Naive thymus-derived CD8-positive, alpha-beta T cell (primary cell): Measurements from ENCODE around the gene ITGB2. TPM values are rescaled to one million over a fixed set of nuclear protein-coding genes. Genes with fewer than 3 reads are reported as not detected.
"Not testable (repeated sequence)": the region's sequence is repeated elsewhere in the genome, so short reads cannot be mapped to it uniquely, and the experiment has no call there.

Experiments used
- ATAC-seq, 2 donors: fragments of 150-1000 bp; cut with Tn5 transposase in 1 of 2; sonication (Bioruptor Pico), chemical (Tn5 transposase) in 1 of 2; 1 replicate in 1 of 2; 2 replicates in 1 of 2; pipeline ENCODE4 v1.10.0; 2021; ENCODE audit warnings: mild to moderate bottlenecking in 2 of 2, moderate library complexity in 2 of 2
- POLR2A ChIA-PET: fragments of 350-600 bp; sonication (Branson Sonifier 250); formaldehyde crosslinking; loops from one replicate; lab custom pipeline; 2021; ENCODE audit warnings: antibody characterized with exemption; lab: Charles Lee
- DNase-seq, 10 donors: peaks; one replicate each; pipeline versions ENCODE4 v3.0.0 to v3.0.0-alpha.2; 2020 to 2022
- H3K27ac Mint-ChIP-seq, 10 donors: one replicate each; pipeline ENCODE4 v1.8.0; 2020 to 2022; ENCODE audit warnings: mild to moderate bottlenecking in 10 of 10, mixed read lengths in 10 of 10, moderate library complexity in 4 of 10, inconsistent platforms in 1 of 10
- H3K27me3 Mint-ChIP-seq, 5 donors: one replicate each; pipeline ENCODE4 v1.8.0; 2021 to 2022; ENCODE audit warnings: mixed read lengths in 5 of 5
- H3K36me3 Mint-ChIP-seq, 3 donors: one replicate each; pipeline ENCODE4 v1.8.0; 2020 to 2022; ENCODE audit warnings: mixed read lengths in 3 of 3, mild to moderate bottlenecking in 2 of 3, inconsistent platforms in 1 of 3
- H3K4me1 Mint-ChIP-seq, 4 donors: one replicate each; pipeline ENCODE4 v1.8.0; 2021 to 2022; ENCODE audit warnings: mixed read lengths in 4 of 4
- H3K4me3 Mint-ChIP-seq, 10 donors: one replicate each; pipeline ENCODE4 v1.8.0; 2020 to 2022; ENCODE audit warnings: mild to moderate bottlenecking in 10 of 10, mixed read lengths in 10 of 10, moderate library complexity in 6 of 10, inconsistent platforms in 1 of 10
- H3K9me3 Mint-ChIP-seq, 9 donors: one replicate each; pipeline ENCODE4 v1.8.0; 2020 to 2022; ENCODE audit warnings: mixed read lengths in 9 of 9, mild to moderate bottlenecking in 3 of 9, inconsistent platforms in 1 of 9, moderate library complexity in 1 of 9
- polyA plus RNA-seq, 3 donors: library from polyadenylated mRNA; unstranded; fragments of 300-500 nt; fragmentation: Illumina TruSeq; gene quantifications; one replicate each; pipeline ENCODE4 v1.2.3, GENCODE V29; 2021
- total RNA-seq, 8 experiments: library from RNA in 2 of 8; stranded (reverse) in 2 of 8; gene quantifications; one replicate each; pipeline ENCODE4 v1.2.3 and lab custom pipeline; 2021 to 2026

ITGB2 gene
- total and polyA plus RNA-seq, 5 experiments from 2014 or later, result 177 to 549 (median 423) TPM

DNA sequence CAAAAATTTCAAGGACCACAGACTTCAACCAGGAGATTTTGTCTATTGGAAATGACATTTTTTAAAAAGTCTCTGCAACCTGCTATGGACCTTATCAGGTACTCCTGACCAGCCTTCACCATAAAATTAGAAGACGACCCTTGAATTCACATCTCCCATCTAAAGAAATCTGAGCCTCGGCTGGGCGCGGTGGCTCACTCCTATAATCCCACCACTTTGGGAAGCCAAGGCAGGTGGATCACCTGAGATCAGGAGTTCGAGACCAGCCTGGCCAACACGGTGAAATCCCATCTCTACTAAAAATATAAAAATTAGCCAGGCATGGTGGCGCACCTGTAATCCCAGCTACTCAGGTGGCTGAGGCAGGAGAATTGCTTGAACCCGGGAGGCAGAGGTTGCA is 41.5 kb downstream of the ITGB2 start:
- not testable (repeated sequence) for DNase-seq, H3K27me3 Mint-ChIP-seq, H3K4me3 Mint-ChIP-seq, H3K36me3 Mint-ChIP-seq, ATAC-seq, H3K27ac Mint-ChIP-seq, H3K9me3 Mint-ChIP-seq
- POLR2A ChIA-PET, result interaction anchor here (0.6 to 0.8 kb wide), 2 partner anchors 32 to 1013 kb away, joined by 3 to 4 read pairs; no protein-coding TSS in a partner anchor
- peaks cover 16 to 64% (median 37%) of the 10 kb centered on the region in 4 donors for H3K4me1 Mint-ChIP-seq

DNA sequence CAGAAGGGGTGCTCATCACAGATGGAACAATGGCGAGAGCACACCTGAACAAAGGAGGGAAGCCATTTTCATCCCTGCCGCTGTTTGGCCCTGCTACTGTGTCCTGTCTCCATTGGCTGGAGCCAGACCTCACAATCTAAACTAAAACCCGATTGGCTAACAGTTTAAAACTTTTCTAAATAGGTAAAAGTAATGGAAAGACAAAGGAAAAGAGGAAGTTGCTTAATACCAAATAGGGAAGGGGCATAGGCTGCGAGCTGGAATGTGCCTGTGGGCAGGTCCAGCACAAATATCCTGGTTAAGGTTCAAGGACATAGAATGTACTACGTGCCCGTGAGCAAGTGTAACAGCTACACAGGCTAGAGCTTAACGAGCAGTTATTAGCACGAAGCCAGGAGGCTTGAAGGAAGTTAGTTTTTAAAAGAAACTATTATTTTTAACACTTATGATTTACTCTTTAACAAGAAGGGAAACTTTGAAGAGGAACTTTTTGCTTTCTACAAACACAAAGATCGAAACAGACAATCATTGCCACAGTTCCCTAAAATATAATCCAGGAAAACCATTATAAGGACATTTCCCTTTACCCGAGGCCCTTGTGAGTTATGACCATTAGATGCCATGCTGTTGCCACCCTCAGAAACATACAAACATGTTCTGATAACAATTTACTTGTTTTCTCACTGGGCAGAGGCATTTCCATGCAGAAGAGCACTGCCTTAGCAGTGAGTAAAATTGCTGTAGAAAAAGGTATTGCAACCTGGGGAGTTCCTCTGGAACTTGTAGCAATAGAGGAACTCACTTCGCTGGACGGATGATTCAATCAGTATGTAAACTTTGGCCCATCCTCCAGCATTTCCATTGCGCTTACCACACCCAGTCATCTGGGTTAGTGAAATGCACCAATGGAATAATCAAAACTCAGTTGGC is 42.4 kb downstream of the ITGB2 start:
- Mint-ChIP-seq H3K4me3 (no peak overlapping the region), H3K36me3 (no peaks in the 10 kb centered on the region), H3K4me1 (peaks cover 16 to 66% (median 37%) of the 10 kb centered on the region in 4 donors), H3K9me3 (no peaks in the 10 kb centered on the region), H3K27ac (peak overlapping the region in 1 of 10 donors; percentile 15), H3K27me3 (no peaks in the 10 kb centered on the region)
- POLR2A ChIA-PET, result interaction anchor here (0.8 to 1.2 kb wide), 2 partner anchors 33 to 47 kb away, joined by 3 read pairs; no protein-coding TSS in a partner anchor
- DNase-seq, result no peak
- ATAC-seq, result no peak

DNA sequence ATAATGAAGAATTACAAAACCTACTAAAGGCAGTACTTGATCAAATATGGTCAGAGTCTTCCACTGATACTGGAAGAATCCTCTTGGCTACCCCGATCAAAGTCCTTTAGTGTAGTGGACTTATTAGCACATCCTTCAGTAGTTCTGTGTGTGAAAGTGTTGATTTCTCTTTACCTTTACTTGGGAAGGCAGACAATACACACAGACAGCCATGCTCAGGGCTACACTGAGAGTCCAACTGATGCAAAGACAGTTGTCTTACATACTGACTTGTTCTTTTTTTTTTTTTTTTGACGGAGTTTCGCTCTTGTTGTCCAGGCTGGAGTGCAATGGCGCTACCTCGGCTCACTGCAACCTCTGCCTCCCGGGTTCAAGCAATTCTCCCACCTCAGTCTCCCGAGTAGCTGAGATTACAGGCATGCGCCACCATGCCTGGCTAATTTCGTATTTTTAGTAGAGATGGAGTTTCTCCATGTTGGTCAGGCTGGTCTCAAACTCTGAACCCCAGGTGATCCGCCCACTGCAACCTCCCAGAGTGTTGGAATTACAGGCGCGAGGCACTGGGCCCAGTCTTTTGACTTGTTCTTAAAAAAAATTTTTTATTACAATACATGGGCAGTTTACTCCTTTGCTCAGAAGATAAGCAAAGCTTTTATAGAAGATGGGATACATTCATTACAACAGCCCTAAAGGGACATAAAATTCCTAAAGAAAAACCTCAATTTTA is 43.7 kb downstream of the ITGB2 start:
- ATAC-seq (no peak), DNase-seq (no peak)
- H3K27me3 Mint-ChIP-seq, result no peaks in the 10 kb centered on the region
- peaks cover 17 to 61% (median 40%) of the 10 kb centered on the region in 4 donors for H3K4me1 Mint-ChIP-seq
- H3K27ac Mint-ChIP-seq, result no peak overlapping the region
- H3K9me3 Mint-ChIP-seq, result no peaks in the 10 kb centered on the region
- POLR2A ChIA-PET, result interaction anchor here (1.1 to 3.3 kb wide), 4 partner anchors 10 to 48 kb away, joined by 3 to 19 read pairs (median 4); no protein-coding TSS in a partner anchor
- no peaks in the 10 kb centered on the region for H3K36me3 Mint-ChIP-seq
- peak overlapping the region in 1 of 10 donors; percentile 22 for H3K4me3 Mint-ChIP-seq

DNA sequence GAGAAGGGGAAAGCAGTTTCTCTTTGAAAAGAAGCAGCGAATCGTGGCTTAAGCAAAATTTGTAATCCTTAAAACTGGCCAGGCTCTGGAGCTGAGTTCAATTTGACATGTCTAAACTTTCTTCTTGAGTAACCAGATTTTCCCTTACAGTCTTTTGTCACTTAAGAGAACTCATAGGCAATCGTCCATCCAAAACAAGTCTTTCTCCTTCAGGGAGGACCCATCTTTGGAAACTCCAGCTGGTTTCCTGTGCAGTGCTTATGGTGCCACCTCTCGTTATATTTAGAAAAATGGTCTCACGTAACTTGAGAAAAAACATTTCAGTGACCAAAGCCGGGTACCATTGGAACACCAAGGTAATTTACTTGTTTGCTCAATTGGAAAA is 45.4 kb downstream of the ITGB2 start:
- ATAC-seq (no peak), DNase-seq (peak in 1 of 10 donors; percentile 48)

DNA sequence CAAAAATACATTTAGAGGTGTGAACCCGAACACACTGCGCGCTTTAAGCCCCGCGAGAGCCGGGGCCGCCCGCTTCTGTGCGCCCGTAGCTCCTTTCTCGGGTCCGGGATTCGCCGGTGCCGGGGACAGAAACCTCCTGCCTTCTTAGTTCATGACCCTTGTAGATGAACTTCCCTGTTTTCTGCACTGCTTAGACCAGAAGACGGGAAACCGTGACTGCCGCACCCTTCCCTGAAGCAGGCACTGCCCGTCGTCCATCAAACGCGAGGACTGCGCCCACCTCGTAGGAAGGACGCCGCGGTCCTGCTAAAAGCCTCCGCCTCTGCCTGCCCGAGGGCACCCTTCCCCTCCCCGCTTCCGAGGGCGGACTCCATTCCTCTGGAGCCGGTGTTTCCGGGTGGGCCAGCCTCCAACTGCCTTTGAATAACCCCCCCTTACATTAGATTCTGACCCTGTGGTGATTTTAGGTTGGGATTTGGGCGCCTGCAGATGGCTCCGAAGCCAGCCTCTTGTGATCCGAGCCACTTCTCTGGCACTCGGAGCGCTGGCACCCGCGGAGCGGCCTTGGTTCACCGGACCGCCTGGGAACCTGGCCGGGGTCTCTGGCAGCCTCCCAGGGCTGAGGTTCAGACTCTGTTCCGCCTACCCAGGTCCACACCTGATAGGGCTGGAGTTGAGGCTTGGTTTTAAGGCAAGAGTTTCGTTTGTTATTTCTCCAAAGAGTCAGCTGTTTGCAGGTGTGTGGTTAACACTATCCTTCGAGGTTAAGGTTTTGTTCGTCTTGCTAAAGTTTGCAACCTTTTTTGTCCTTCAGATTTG is 46.0 kb downstream of the ITGB2 start:
- ATAC-seq, result peak; percentile 4 to 10
- Mint-ChIP-seq H3K36me3 (no peaks in the 10 kb centered on the region), H3K27ac (peak overlapping the region; percentile 83 to 96 (median 90)), H3K4me3 (peak overlapping the region; percentile 86 to 96 (median 92)), H3K9me3 (no peaks in the 10 kb centered on the region), H3K27me3 (no peaks in the 10 kb centered on the region), H3K4me1 (peaks cover 18 to 63% (median 44%) of the 10 kb centered on the region in 4 donors)
- peak in 5 of 10 donors; percentile 20 to 54 (median 40) for DNase-seq
- POLR2A ChIA-PET, result interaction anchor here (0.8 to 4.6 kb wide), 20 partner anchors 9 to 536 kb away, joined by 3 to 91 read pairs (median 5); partner anchors contain the start of genes CFAP410, SUMO3 and UBE2G2

More for the DNA sequence above, 45.4 kb downstream of the ITGB2 start:
- Mint-ChIP-seq H3K27ac (peak overlapping the region; percentile 83 to 96 (median 90)), H3K27me3 (no peaks in the 10 kb centered on the region), H3K36me3 (no peaks in the 10 kb centered on the region), H3K9me3 (no peaks in the 10 kb centered on the region), H3K4me1 (peaks cover 16 to 61% (median 40%) of the 10 kb centered on the region in 4 donors), H3K4me3 (peak overlapping the region; percentile 86 to 96 (median 92))
- POLR2A ChIA-PET, result interaction anchor here (0.8 to 4.6 kb wide), 13 partner anchors 14 to 75 kb away, joined by 3 to 91 read pairs (median 4); partner anchors contain the start of gene UBE2G2

DNA sequence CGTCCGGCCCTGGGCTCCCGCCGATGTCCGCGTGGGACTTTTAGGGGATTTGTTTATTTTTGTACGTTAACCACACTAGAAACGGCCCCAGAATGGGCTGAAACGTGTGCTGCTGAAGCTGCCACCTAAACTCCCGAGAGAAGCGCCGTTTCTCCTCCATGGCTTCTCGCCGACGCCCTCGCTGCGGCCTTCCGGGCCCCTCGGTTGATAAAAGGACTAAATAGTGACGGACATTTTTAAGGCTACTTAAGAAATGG is 46.5 kb downstream of the ITGB2 start:
- Mint-ChIP-seq H3K36me3 (no peaks in the 10 kb centered on the region), H3K27ac (peak overlapping the region; percentile 83 to 96 (median 90)), H3K4me3 (peak overlapping the region; percentile 86 to 96 (median 92)), H3K27me3 (no peaks in the 10 kb centered on the region), H3K4me1 (peaks cover 18 to 67% (median 46%) of the 10 kb centered on the region in 4 donors), H3K9me3 (no peaks in the 10 kb centered on the region)
- ATAC-seq (peak; percentile 9), DNase-seq (peak in 1 of 10 donors; percentile 13)
- POLR2A ChIA-PET, result interaction anchor here (0.6 to 4.6 kb wide), 20 partner anchors 9 to 566 kb away, joined by 3 to 91 read pairs (median 6); partner anchors contain the start of genes CFAP410, ITGB2, KRTAP12-3 and SUMO3

DNA sequence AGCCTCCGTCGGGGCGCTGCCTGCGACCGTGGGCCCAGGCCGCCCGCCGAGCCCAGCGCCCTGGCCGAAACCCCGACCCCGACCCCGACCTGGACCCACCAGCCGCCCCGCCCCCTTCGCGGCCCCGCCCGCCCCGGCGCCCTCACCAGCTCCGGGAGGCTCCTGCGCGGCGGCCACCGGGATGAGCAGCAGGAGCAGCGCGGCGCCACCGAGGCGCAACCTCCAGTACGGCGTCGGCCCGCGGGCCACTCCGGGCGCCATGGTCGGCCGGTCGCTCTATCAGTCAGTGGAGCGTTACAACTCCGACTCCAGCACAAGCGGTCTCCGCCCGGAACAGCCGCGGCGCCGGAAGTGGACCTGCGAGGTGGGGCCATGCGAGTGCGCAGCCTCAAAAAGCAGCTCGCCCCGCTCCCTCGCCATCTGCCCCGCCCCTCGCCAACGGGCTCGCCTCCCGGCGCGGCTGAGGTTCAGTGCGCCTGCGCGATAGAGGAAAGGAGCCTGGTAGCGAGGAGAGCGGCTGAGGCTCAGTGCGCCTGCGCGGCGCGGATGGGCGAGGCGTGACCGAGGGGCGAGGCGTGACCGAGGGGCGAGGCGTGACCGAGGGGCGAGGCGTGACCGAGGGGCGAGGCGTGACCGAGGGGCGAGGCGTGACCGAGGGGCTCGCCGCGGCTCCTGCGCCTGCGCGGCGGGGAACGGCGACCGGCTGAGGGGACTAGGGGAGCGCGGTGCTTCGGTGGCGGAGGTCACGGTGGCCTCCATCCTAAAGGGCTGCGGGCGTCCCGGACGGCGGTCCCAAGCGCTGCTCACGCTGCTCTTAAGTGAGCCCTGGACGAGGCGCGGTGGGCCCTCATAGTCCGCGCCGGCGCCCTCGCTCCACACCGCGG is 47.1 kb downstream of the ITGB2 start, which contains the start of gene PTTG1IP:
PTTG1IP (minus strand) TSS at position 335 of the 884 bp plus-strand sequence; CDS start at position 261, 74 bp downstream.
- H3K27ac Mint-ChIP-seq, result peak within 1 kb of the TSS; percentile 88 to 96 (median 94)
- DNase-seq, result peak; percentile 95 to 100 (median 100)
- no peaks in the 10 kb centered on the region for H3K9me3 Mint-ChIP-seq
- POLR2A ChIA-PET, result interaction anchor here (0.6 to 4.6 kb wide), 29 partner anchors 9 to 795 kb away, joined by 3 to 91 read pairs (median 4); partner anchors contain the start of genes CFAP410, ITGB2, KRTAP12-3 and SLX9
- no peaks in the 10 kb centered on the region for H3K36me3 Mint-ChIP-seq
- ATAC-seq, result peak; percentile 75 to 78
- H3K4me1 Mint-ChIP-seq, result peaks cover 22 to 69% (median 51%) of the 10 kb centered on the region in 4 donors
- no peaks in the 10 kb centered on the region for H3K27me3 Mint-ChIP-seq
- peak within 1 kb of the TSS; percentile 93 to 98 (median 94) for H3K4me3 Mint-ChIP-seq

DNA sequence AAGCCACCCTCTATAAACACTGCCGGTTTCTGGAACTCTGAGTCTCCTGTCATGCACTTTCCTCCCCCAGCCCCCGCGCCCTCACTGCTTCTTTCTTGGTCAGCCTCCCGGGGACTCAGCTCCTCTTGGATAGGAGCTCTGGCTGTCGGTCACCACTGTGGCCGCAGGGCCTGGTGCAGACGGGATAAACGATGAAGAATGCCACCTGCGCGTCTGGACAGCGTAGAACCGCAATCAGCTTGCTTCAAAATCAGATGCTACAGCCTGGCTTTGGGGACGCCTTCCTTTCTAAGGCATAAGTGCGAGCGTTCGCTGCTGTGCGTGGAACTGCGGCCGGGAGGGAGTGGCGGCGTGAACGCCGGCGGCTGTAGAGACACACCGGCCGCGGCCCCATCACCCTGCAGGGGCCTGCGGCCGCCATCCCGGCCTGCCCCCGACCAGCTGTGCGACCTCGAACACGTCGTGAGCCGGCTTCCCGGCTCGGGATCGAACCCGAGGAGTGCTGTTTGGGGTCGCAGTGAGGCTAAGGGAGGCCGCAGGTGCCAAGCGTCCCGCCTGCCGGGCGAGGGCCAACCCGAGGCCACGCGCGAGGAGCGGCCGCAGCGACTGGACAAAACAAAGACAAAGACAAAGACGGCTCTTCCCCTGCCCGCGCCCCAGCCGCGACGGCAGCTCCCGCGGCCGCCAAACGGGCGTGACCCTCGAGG is 47.9 kb downstream of the ITGB2 start:
- peaks cover 28 to 69% (median 59%) of the 10 kb centered on the region in 4 donors for H3K4me1 Mint-ChIP-seq
- ATAC-seq (no peak), DNase-seq (peak in 1 of 10 donors; percentile 24)
- no peaks in the 10 kb centered on the region for H3K36me3 Mint-ChIP-seq
- no peaks in the 10 kb centered on the region for H3K27me3 Mint-ChIP-seq
- peak overlapping the region; percentile 88 to 96 (median 93) for H3K27ac Mint-ChIP-seq
- POLR2A ChIA-PET, result interaction anchor here (0.8 to 4.6 kb wide), 22 partner anchors 11 to 794 kb away, joined by 3 to 91 read pairs (median 4); partner anchors contain the start of genes CFAP410, ITGB2, KRTAP12-3 and SLX9
- no peaks in the 10 kb centered on the region for H3K9me3 Mint-ChIP-seq
- H3K4me3 Mint-ChIP-seq, result peak overlapping the region; percentile 92 to 98 (median 94)

DNA sequence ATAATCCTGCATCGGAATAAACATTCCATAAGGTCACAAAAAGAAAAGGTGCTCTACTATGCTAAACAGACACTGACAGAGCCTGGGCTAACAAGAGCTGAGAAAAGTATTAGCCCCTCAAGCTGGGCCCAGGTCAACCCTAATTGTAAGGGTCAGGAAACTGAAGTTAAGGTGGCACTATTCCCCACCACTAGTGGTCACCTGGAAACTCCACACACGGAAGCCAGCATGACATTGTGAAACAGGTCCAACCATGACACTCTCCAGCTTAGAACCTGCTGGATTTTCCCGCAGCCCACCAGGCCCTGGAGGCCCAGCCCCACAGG is 48.4 kb downstream of the ITGB2 start:
- POLR2A ChIA-PET, result interaction anchor here (0.6 to 4.6 kb wide), 15 partner anchors 11 to 789 kb away, joined by 3 to 91 read pairs (median 5); partner anchors contain the start of genes CFAP410, KRTAP12-3, SLX9 and SUMO3
- peaks cover 31 to 73% (median 65%) of the 10 kb centered on the region in 4 donors for H3K4me1 Mint-ChIP-seq
- peak overlapping the region; percentile 92 to 98 (median 94) for H3K4me3 Mint-ChIP-seq
- no peaks in the 10 kb centered on the region for H3K9me3 Mint-ChIP-seq
- H3K36me3 Mint-ChIP-seq, result no peaks in the 10 kb centered on the region
- ATAC-seq, result no peak
- H3K27me3 Mint-ChIP-seq, result no peaks in the 10 kb centered on the region
- peak overlapping the region; percentile 88 to 96 (median 93) for H3K27ac Mint-ChIP-seq
- no peak for DNase-seq
